ENCODE results near the gene CBR1.

CBR1 gene

GRCh38 chr21:36120304-36120888 is 50.6 kb downstream of the CBR1 start:
- DNase-seq = no peak
